ENCODE measurements around the gene ZBTB7C. TPM values are rescaled to one million over a fixed set of nuclear protein-coding genes. Genes with fewer than 3 reads are reported as not detected.
A peak's percentile ranks its signal among the peaks of the same experiment; 100 is the strongest.

Gene ZBTB7C
- total and polyA plus RNA-seq, 3 experiments from 2014 or later: 0.13 TPM; not detected in 2

- no peak overlapping the region for H3K27ac ChIP-seq (ENCODE audit: low read depth, low read length)
- no peak for DNase-seq
- no peaks in the 10 kb centered on the region for H3K4me1 ChIP-seq (ENCODE audit: insufficient read depth, low read length)
- H3K4me3 ChIP-seq (ENCODE audit: low read length): no peak overlapping the region
- Mint-ChIP-seq H3K27ac (peak overlapping the region in 1 of 8 donors; percentile 3), H3K4me3 (no peak overlapping the region), H3K4me1 (no peaks in the 10 kb centered on the region), H3K9me3 (peaks cover 0 to 6% (median 3%) of the 10 kb centered on the region in 5 donors), H3K27me3 (peaks cover 13 to 26% of the 10 kb centered on the region in 2 donors), H3K36me3 (peaks cover 0 to 4% (median 0%) of the 10 kb centered on the region in 3 donors)
- ChIA-PET CTCF (no interaction called here), POLR2A (no interaction called here)
- H3K27me3 ChIP-seq (ENCODE audit: insufficient read depth, low read length, poor library complexity, severe bottlenecking): no peaks in the 10 kb centered on the region
- no peaks in the 10 kb centered on the region for H3K9me3 ChIP-seq (ENCODE audit: low read length)
- H3K36me3 ChIP-seq (ENCODE audit: insufficient read depth, low read length): no peaks in the 10 kb centered on the region
Observed at GRCh38 chr18:48046843-48047242, 362.3 kb downstream of the ZBTB7C start.

- ChIA-PET CTCF (no interaction called here), POLR2A (no interaction called here)
- Histone ChIP-seq H3K27me3 (ENCODE audit: insufficient read depth, low read length, poor library complexity, severe bottlenecking) (no peaks in the 10 kb centered on the region), H3K4me3 (ENCODE audit: low read length) (no peak overlapping the region), H3K4me1 (ENCODE audit: insufficient read depth, low read length) (no peaks in the 10 kb centered on the region), H3K9me3 (ENCODE audit: low read length) (no peaks in the 10 kb centered on the region), H3K36me3 (ENCODE audit: insufficient read depth, low read length) (no peaks in the 10 kb centered on the region), H3K27ac (ENCODE audit: low read depth, low read length) (no peak overlapping the region)
- peaks cover 8 to 15% of the 10 kb centered on the region in 2 donors for H3K27me3 Mint-ChIP-seq
- H3K27ac Mint-ChIP-seq: no peak overlapping the region
- H3K36me3 Mint-ChIP-seq: peaks cover 0 to 4% (median 0%) of the 10 kb centered on the region in 3 donors
- peaks cover 0 to 6% (median 3%) of the 10 kb centered on the region in 5 donors for H3K9me3 Mint-ChIP-seq
- DNase-seq: no peak
- no peaks in the 10 kb centered on the region for H3K4me1 Mint-ChIP-seq
- no peak overlapping the region for H3K4me3 Mint-ChIP-seq
Observed at GRCh38 chr18:48045744-48046143, 363.4 kb downstream of the ZBTB7C start.

- no peak for DNase-seq
- H3K4me3 Mint-ChIP-seq: no peak overlapping the region
- Histone ChIP-seq H3K36me3 (ENCODE audit: insufficient read depth, low read length) (no peaks in the 10 kb centered on the region), H3K27me3 (ENCODE audit: insufficient read depth, low read length, poor library complexity, severe bottlenecking) (no peaks in the 10 kb centered on the region), H3K27ac (ENCODE audit: low read depth, low read length) (no peak overlapping the region), H3K9me3 (ENCODE audit: low read length) (no peaks in the 10 kb centered on the region), H3K4me3 (ENCODE audit: low read length) (no peak overlapping the region), H3K4me1 (ENCODE audit: insufficient read depth, low read length) (no peaks in the 10 kb centered on the region)
- peaks cover 0 to 6% (median 3%) of the 10 kb centered on the region in 5 donors for H3K9me3 Mint-ChIP-seq
- H3K4me1 Mint-ChIP-seq: no peaks in the 10 kb centered on the region
- CTCF ChIA-PET: no interaction called here
- POLR2A ChIA-PET: no interaction called here
- H3K27me3 Mint-ChIP-seq: peaks cover 8 to 9% of the 10 kb centered on the region in 2 donors
- no peak overlapping the region for H3K27ac Mint-ChIP-seq
- peaks cover 0 to 4% (median 0%) of the 10 kb centered on the region in 3 donors for H3K36me3 Mint-ChIP-seq
Observed at GRCh38 chr18:48044944-48045343, 364.2 kb downstream of the ZBTB7C start.

GRCh38 chr18:48043166-48043565 lies 366.0 kb downstream of the ZBTB7C start:
- Mint-ChIP-seq H3K9me3 (peaks cover 0 to 6% (median 3%) of the 10 kb centered on the region in 5 donors), H3K36me3 (peaks cover 0 to 4% (median 0%) of the 10 kb centered on the region in 3 donors), H3K27me3 (peaks cover 4 to 6% of the 10 kb centered on the region in 2 donors), H3K27ac (no peak overlapping the region), H3K4me1 (no peaks in the 10 kb centered on the region), H3K4me3 (no peak overlapping the region)
- H3K27me3 ChIP-seq (ENCODE audit: insufficient read depth, low read length, poor library complexity, severe bottlenecking): no peaks in the 10 kb centered on the region
- ChIA-PET CTCF (no interaction called here), POLR2A (no interaction called here)
- H3K9me3 ChIP-seq (ENCODE audit: low read length): no peaks in the 10 kb centered on the region
- DNase-seq: no peak
- no peak overlapping the region for H3K27ac ChIP-seq (ENCODE audit: low read depth, low read length)
- H3K4me1 ChIP-seq (ENCODE audit: insufficient read depth, low read length): no peaks in the 10 kb centered on the region
- H3K36me3 ChIP-seq (ENCODE audit: insufficient read depth, low read length): no peaks in the 10 kb centered on the region
- no peak overlapping the region for H3K4me3 ChIP-seq (ENCODE audit: low read length)

GRCh38 chr18:48042431-48042830 lies 366.8 kb downstream of the ZBTB7C start:
- Histone ChIP-seq H3K27me3 (ENCODE audit: insufficient read depth, low read length, poor library complexity, severe bottlenecking) (no peaks in the 10 kb centered on the region), H3K4me1 (ENCODE audit: insufficient read depth, low read length) (no peaks in the 10 kb centered on the region), H3K9me3 (ENCODE audit: low read length) (no peaks in the 10 kb centered on the region), H3K27ac (ENCODE audit: low read depth, low read length) (no peak overlapping the region), H3K4me3 (ENCODE audit: low read length) (no peak overlapping the region), H3K36me3 (ENCODE audit: insufficient read depth, low read length) (no peaks in the 10 kb centered on the region)
- Mint-ChIP-seq H3K4me3 (no peak overlapping the region), H3K27ac (no peak overlapping the region), H3K36me3 (peaks cover 0 to 4% (median 0%) of the 10 kb centered on the region in 3 donors), H3K4me1 (no peaks in the 10 kb centered on the region), H3K9me3 (peaks cover 0 to 6% (median 3%) of the 10 kb centered on the region in 5 donors), H3K27me3 (peaks cover 2 to 4% of the 10 kb centered on the region in 2 donors)
- DNase-seq: no peak
- CTCF ChIA-PET: no interaction called here
- POLR2A ChIA-PET: no interaction called here

GRCh38 chr18:48040457-48041110 lies 368.6 kb downstream of the ZBTB7C start:
- no peak for DNase-seq
- H3K27me3 ChIP-seq (ENCODE audit: insufficient read depth, low read length, poor library complexity, severe bottlenecking): no peaks in the 10 kb centered on the region
- no peaks in the 10 kb centered on the region for H3K36me3 ChIP-seq (ENCODE audit: insufficient read depth, low read length)
- no peak overlapping the region for H3K27ac Mint-ChIP-seq
- no peaks in the 10 kb centered on the region for H3K4me1 ChIP-seq (ENCODE audit: insufficient read depth, low read length)
- H3K4me3 Mint-ChIP-seq: no peak overlapping the region
- H3K9me3 Mint-ChIP-seq: peaks cover 0 to 4% (median 1%) of the 10 kb centered on the region in 5 donors
- peaks cover 4 to 7% of the 10 kb centered on the region in 2 donors for H3K27me3 Mint-ChIP-seq
- no peaks in the 10 kb centered on the region for H3K4me1 Mint-ChIP-seq
- H3K9me3 ChIP-seq (ENCODE audit: low read length): no peaks in the 10 kb centered on the region
- no peak overlapping the region for H3K4me3 ChIP-seq (ENCODE audit: low read length)
- peaks cover 0 to 2% (median 0%) of the 10 kb centered on the region in 3 donors for H3K36me3 Mint-ChIP-seq
- ChIA-PET POLR2A (no interaction called here), CTCF (no interaction called here)
- no peak overlapping the region for H3K27ac ChIP-seq (ENCODE audit: low read depth, low read length)

GRCh38 chr18:48039769-48040215 lies 369.4 kb downstream of the ZBTB7C start:
- Mint-ChIP-seq H3K4me1 (no peaks in the 10 kb centered on the region), H3K27ac (no peak overlapping the region)
- CTCF ChIA-PET: no interaction called here

GRCh38 chr18:48038636-48039035 lies 370.5 kb downstream of the ZBTB7C start:
- no peaks in the 10 kb centered on the region for H3K4me1 Mint-ChIP-seq
- peaks cover 0 to 4% (median 0%) of the 10 kb centered on the region in 5 donors for H3K9me3 Mint-ChIP-seq
- no peak overlapping the region for H3K27ac Mint-ChIP-seq
- POLR2A ChIA-PET: no interaction called here
- Histone ChIP-seq H3K36me3 (ENCODE audit: insufficient read depth, low read length) (no peaks in the 10 kb centered on the region), H3K9me3 (ENCODE audit: low read length) (no peaks in the 10 kb centered on the region), H3K27me3 (ENCODE audit: insufficient read depth, low read length, poor library complexity, severe bottlenecking) (no peaks in the 10 kb centered on the region), H3K4me1 (ENCODE audit: insufficient read depth, low read length) (no peaks in the 10 kb centered on the region), H3K27ac (ENCODE audit: low read depth, low read length) (no peak overlapping the region), H3K4me3 (ENCODE audit: low read length) (no peak overlapping the region)
- H3K27me3 Mint-ChIP-seq: peaks cover 4 to 6% of the 10 kb centered on the region in 2 donors
- H3K36me3 Mint-ChIP-seq: no peaks in the 10 kb centered on the region
- no peak for DNase-seq
- CTCF ChIA-PET: no interaction called here
- no peak overlapping the region for H3K4me3 Mint-ChIP-seq

More at GRCh38 chr18:48039769-48040215, 369.4 kb downstream of the ZBTB7C start:
- Mint-ChIP-seq H3K4me3 (no peak overlapping the region), H3K9me3 (peaks cover 0 to 4% (median 0%) of the 10 kb centered on the region in 5 donors), H3K27me3 (peaks cover 4 to 7% of the 10 kb centered on the region in 2 donors), H3K36me3 (no peaks in the 10 kb centered on the region)
- POLR2A ChIA-PET: no interaction called here
- Histone ChIP-seq H3K36me3 (ENCODE audit: insufficient read depth, low read length) (no peaks in the 10 kb centered on the region), H3K27ac (ENCODE audit: low read depth, low read length) (no peak overlapping the region), H3K9me3 (ENCODE audit: low read length) (no peaks in the 10 kb centered on the region), H3K4me1 (ENCODE audit: insufficient read depth, low read length) (no peaks in the 10 kb centered on the region), H3K4me3 (ENCODE audit: low read length) (no peak overlapping the region), H3K27me3 (ENCODE audit: insufficient read depth, low read length, poor library complexity, severe bottlenecking) (no peaks in the 10 kb centered on the region)
- DNase-seq: no peak
